ENCODE measurements around the gene VSIG2. TPM values are rescaled to one million over a fixed set of nuclear protein-coding genes. Genes with fewer than 3 reads are reported as not detected.

Gene VSIG2
- total RNA-seq, 2 donors from 2014 or later = 1.1 to 1.2 TPM

Other genes with a start within 250 kb of the VSIG2 start
- gene OR8B12, start 208.6 kb downstream of the VSIG2 start, total RNA-seq = not detected
- gene OR8A1, start 182.3 kb downstream of the VSIG2 start, total RNA-seq = under 1 TPM in 1 of 2 donors, not detected in 1; 0.19 TPM
- gene PANX3, start 140.8 kb downstream of the VSIG2 start, total RNA-seq = not detected
- gene TBRG1, start 129.4 kb downstream of the VSIG2 start, total RNA-seq = 10 to 100 TPM; 27.0 to 30.2 TPM
- gene SIAE, start 78.5 kb downstream of the VSIG2 start, total RNA-seq = 10 to 100 TPM in 1 of 2 donors, 1 to 10 TPM in 1; 6.4 to 16.8 TPM
- 1 to 10 TPM; 3.4 to 4.0 TPM for gene SPA17, start 78.4 kb downstream of the VSIG2 start, total RNA-seq
- 1 to 10 TPM; 5.1 to 7.6 TPM for gene NRGN, start 12.3 kb downstream of the VSIG2 start, total RNA-seq
- 10 to 100 TPM; 71.5 to 76.9 TPM for gene ESAM, start 10.0 kb upstream of the VSIG2 start, total RNA-seq
- 10 to 100 TPM; 12.6 to 13.0 TPM for gene MSANTD2, start 48.2 kb upstream of the VSIG2 start, total RNA-seq
- gene ROBO3, start 113.2 kb upstream of the VSIG2 start, total RNA-seq = 10 to 100 TPM; 16.0 to 20.0 TPM
- 10 to 100 TPM; 19.8 to 23.4 TPM for gene ROBO4, start 145.6 kb upstream of the VSIG2 start, total RNA-seq
- gene HEPN1, start 167.0 kb upstream of the VSIG2 start, total RNA-seq = under 1 TPM in 1 of 2 donors, not detected in 1; 0.28 TPM
- under 1 TPM; 0.28 to 0.48 TPM for gene HEPACAM, start 183.8 kb upstream of the VSIG2 start, total RNA-seq
- 1 to 10 TPM; 1.1 to 1.6 TPM for gene CCDC15, start 201.9 kb upstream of the VSIG2 start, total RNA-seq

All from posterior vena cava (tissue), 2 donors.